ENCODE measurements around the gene CDCA4.

DNA sequence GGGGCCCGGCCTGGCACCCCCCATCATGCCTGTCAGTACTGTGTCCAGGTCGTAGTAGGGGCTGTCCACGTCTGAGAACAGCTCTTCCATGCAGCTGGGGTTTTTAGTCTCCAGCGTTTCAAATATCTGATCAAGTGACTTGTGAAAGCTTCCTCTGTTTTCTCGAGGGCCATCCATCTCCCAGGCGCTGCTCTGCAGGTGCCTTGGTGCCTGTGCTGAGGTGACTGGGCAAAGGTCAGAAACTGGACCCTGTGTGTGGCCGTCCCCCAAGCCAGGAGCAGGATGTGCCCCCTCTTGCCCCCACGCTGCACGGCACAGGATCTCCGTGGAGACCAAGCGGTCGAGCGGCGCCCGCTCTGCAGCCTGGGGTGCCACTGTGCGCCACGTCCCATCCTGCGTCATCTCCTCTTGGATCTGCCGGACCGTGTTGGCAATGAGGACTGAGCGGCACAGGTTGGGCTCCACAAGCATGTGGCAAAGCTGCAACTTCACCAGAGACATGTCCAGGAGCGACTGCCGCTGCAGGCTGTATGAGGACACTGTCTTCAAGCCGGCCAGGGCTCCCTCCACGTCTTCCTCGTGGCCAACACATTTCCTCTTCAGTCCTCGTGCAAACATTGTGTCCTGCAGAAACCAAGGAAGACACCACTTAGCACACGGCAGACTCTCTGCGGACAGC is 9.4 kb downstream of the CDCA4 start:
- TF ChIP-seq, protein P1, sequence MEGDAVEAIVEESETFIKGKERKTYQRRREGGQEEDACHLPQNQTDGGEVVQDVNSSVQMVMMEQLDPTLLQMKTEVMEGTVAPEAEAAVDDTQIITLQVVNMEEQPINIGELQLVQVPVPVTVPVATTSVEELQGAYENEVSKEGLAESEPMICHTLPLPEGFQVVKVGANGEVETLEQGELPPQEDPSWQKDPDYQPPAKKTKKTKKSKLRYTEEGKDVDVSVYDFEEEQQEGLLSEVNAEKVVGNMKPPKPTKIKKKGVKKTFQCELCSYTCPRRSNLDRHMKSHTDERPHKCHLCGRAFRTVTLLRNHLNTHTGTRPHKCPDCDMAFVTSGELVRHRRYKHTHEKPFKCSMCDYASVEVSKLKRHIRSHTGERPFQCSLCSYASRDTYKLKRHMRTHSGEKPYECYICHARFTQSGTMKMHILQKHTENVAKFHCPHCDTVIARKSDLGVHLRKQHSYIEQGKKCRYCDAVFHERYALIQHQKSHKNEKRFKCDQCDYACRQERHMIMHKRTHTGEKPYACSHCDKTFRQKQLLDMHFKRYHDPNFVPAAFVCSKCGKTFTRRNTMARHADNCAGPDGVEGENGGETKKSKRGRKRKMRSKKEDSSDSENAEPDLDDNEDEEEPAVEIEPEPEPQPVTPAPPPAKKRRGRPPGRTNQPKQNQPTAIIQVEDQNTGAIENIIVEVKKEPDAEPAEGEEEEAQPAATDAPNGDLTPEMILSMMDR (IDR thresholded peaks at IDR 0.05), result no peak
- TF ChIP-seq, protein P2, sequence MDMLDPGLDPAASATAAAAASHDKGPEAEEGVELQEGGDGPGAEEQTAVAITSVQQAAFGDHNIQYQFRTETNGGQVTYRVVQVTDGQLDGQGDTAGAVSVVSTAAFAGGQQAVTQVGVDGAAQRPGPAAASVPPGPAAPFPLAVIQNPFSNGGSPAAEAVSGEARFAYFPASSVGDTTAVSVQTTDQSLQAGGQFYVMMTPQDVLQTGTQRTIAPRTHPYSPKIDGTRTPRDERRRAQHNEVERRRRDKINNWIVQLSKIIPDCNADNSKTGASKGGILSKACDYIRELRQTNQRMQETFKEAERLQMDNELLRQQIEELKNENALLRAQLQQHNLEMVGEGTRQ (IDR thresholded peaks at IDR 0.05; ENCODE audit: borderline replicate concordance, low read depth, low read length), result no peak
- no peak for TF ChIP-seq YY1 (IDR thresholded peaks at IDR 0.05; ENCODE audit: low read depth)
- no peak for TF ChIP-seq RAD21 (IDR thresholded peaks at IDR 0.05; ENCODE audit: low read length)
- TF ChIP-seq, protein P3, sequence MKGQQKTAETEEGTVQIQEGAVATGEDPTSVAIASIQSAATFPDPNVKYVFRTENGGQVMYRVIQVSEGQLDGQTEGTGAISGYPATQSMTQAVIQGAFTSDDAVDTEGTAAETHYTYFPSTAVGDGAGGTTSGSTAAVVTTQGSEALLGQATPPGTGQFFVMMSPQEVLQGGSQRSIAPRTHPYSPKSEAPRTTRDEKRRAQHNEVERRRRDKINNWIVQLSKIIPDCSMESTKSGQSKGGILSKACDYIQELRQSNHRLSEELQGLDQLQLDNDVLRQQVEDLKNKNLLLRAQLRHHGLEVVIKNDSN (IDR thresholded peaks at IDR 0.05; ENCODE audit: borderline replicate concordance, low read depth), result no peak
- TF ChIP-seq POLR2AphosphoS5 (IDR thresholded peaks at IDR 0.05; ENCODE audit: low read depth, low read length), result no peak
- no peak for TF ChIP-seq SMC3 (IDR thresholded peaks at IDR 0.05; ENCODE audit: low read depth, low read length)
- TF ChIP-seq ELF1 (IDR thresholded peaks at IDR 0.05), result no peak
- TF ChIP-seq REST (IDR thresholded peaks at IDR 0.05; ENCODE audit: low read depth, low read length), result no peak
- no peak for TF ChIP-seq FOXM1 (IDR thresholded peaks at IDR 0.05; ENCODE audit: low read depth)
- TF ChIP-seq RCOR1 (IDR thresholded peaks at IDR 0.05; ENCODE audit: low read length), result no peak
- TF ChIP-seq NRF1 (IDR thresholded peaks at IDR 0.05; ENCODE audit: low read depth, low read length), result no peak
- TF ChIP-seq TCF12 (IDR thresholded peaks at IDR 0.05), result no peak
- no peak for TF ChIP-seq CHD2 (IDR thresholded peaks at IDR 0.05; ENCODE audit: low read length, partially characterized antibody)
